ENCODE data around the gene HNF4A. TPM values are rescaled to one million over a fixed set of nuclear protein-coding genes. Genes with fewer than 3 reads are reported as not detected.

Gene HNF4A
- total and polyA plus RNA-seq, 2 of the 13 experiments (the other 11 are each of a cell fraction or from before 2014, with no cell fraction given): 80.9 to 169 TPM

DNA sequence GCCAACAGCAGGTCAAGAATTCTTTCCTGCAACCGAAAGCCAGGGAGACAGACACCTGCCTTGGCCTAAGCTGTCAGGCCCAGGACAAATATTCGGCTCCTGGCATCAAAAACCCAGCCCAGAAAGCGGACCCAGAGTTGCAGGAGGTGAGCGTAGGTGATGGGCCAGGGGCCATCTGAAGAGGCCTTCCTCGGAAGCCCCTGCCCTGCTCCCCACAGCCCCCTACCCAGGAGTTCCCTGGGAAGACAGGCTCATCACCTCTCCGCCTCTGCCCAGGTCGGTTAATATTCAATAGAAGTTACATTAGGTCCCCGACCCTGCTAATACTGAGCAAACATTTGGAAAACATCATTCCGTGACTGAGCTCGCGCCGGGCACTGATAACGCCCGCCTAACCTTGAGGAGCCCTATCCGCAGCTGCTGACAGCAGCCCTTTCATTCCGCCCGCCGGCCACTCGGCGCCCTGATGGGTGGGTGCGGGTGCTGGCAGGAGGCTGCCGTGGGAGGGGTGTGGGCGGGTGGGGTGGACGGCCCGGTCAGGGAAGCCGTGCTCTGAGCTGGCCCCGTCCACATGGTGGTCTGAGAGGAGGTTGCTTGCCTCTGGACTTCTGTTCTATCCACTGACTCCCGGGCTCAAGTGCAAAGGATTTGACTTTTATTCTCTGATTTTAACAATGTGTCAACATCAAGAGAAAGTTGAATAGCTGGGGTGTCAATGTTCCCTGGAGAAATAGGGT lies 55.7 kb downstream of the HNF4A start (continued):
- TF ChIP-seq, protein P1, sequence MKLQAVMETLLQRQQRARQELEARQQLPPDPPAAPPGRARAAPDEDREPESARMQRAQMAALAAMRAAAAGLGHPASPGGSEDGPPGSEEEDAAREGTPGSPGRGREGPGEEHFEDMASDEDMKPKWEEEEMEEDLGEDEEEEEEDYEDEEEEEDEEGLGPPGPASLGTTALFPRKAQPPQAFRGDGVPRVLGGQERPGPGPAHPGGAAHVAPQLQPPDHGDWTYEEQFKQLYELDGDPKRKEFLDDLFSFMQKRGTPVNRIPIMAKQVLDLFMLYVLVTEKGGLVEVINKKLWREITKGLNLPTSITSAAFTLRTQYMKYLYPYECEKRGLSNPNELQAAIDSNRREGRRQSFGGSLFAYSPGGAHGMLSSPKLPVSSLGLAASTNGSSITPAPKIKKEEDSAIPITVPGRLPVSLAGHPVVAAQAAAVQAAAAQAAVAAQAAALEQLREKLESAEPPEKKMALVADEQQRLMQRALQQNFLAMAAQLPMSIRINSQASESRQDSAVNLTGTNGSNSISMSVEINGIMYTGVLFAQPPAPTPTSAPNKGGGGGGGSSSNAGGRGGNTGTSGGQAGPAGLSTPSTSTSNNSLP (IDR thresholded peaks at IDR 0.05; ENCODE audit: low read depth, low read length): peak; percentile 92
- TF ChIP-seq, protein P2, sequence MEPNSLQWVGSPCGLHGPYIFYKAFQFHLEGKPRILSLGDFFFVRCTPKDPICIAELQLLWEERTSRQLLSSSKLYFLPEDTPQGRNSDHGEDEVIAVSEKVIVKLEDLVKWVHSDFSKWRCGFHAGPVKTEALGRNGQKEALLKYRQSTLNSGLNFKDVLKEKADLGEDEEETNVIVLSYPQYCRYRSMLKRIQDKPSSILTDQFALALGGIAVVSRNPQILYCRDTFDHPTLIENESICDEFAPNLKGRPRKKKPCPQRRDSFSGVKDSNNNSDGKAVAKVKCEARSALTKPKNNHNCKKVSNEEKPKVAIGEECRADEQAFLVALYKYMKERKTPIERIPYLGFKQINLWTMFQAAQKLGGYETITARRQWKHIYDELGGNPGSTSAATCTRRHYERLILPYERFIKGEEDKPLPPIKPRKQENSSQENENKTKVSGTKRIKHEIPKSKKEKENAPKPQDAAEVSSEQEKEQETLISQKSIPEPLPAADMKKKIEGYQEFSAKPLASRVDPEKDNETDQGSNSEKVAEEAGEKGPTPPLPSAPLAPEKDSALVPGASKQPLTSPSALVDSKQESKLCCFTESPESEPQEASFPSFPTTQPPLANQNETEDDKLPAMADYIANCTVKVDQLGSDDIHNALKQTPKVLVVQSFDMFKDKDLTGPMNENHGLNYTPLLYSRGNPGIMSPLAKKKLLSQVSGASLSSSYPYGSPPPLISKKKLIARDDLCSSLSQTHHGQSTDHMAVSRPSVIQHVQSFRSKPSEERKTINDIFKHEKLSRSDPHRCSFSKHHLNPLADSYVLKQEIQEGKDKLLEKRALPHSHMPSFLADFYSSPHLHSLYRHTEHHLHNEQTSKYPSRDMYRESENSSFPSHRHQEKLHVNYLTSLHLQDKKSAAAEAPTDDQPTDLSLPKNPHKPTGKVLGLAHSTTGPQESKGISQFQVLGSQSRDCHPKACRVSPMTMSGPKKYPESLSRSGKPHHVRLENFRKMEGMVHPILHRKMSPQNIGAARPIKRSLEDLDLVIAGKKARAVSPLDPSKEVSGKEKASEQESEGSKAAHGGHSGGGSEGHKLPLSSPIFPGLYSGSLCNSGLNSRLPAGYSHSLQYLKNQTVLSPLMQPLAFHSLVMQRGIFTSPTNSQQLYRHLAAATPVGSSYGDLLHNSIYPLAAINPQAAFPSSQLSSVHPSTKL (CRISPR knock-in tag; IDR thresholded peaks at IDR 0.05): peak; percentile 98
- TF ChIP-seq, protein P3, sequence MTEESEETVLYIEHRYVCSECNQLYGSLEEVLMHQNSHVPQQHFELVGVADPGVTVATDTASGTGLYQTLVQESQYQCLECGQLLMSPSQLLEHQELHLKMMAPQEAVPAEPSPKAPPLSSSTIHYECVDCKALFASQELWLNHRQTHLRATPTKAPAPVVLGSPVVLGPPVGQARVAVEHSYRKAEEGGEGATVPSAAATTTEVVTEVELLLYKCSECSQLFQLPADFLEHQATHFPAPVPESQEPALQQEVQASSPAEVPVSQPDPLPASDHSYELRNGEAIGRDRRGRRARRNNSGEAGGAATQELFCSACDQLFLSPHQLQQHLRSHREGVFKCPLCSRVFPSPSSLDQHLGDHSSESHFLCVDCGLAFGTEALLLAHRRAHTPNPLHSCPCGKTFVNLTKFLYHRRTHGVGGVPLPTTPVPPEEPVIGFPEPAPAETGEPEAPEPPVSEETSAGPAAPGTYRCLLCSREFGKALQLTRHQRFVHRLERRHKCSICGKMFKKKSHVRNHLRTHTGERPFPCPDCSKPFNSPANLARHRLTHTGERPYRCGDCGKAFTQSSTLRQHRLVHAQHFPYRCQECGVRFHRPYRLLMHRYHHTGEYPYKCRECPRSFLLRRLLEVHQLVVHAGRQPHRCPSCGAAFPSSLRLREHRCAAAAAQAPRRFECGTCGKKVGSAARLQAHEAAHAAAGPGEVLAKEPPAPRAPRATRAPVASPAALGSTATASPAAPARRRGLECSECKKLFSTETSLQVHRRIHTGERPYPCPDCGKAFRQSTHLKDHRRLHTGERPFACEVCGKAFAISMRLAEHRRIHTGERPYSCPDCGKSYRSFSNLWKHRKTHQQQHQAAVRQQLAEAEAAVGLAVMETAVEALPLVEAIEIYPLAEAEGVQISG (CRISPR knock-in tag; IDR thresholded peaks at IDR 0.05): peak; percentile 76
- TF ChIP-seq SOX6 (IDR thresholded peaks at IDR 0.05) (no peak), SOX6 (CRISPR knock-in tag; IDR thresholded peaks at IDR 0.05) (peak; percentile 93), ZNF143 (CRISPR knock-in tag; IDR thresholded peaks at IDR 0.05) (peak; percentile 51; the same call in 1 of the 2 replicates), DR1 (CRISPR knock-in tag; IDR thresholded peaks at IDR 0.05) (0 out of 2 replicates have a peak, but pooled peaks have one; percentile 56), FOXJ3 (CRISPR knock-in tag; IDR thresholded peaks at IDR 0.05; ENCODE audit: borderline replicate concordance) (peak; percentile 82), BHLHE40 (IDR thresholded peaks at IDR 0.05; ENCODE audit: low read length) (peak; percentile 75)
- TF ChIP-seq, protein P4, sequence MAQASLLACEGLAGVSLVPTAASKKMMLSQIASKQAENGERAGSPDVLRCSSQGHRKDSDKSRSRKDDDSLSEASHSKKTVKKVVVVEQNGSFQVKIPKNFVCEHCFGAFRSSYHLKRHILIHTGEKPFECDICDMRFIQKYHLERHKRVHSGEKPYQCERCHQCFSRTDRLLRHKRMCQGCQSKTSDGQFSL (CRISPR knock-in tag; IDR thresholded peaks at IDR 0.05): no peak; the same call in 1 of the 2 replicates
- TF ChIP-seq, protein P5, sequence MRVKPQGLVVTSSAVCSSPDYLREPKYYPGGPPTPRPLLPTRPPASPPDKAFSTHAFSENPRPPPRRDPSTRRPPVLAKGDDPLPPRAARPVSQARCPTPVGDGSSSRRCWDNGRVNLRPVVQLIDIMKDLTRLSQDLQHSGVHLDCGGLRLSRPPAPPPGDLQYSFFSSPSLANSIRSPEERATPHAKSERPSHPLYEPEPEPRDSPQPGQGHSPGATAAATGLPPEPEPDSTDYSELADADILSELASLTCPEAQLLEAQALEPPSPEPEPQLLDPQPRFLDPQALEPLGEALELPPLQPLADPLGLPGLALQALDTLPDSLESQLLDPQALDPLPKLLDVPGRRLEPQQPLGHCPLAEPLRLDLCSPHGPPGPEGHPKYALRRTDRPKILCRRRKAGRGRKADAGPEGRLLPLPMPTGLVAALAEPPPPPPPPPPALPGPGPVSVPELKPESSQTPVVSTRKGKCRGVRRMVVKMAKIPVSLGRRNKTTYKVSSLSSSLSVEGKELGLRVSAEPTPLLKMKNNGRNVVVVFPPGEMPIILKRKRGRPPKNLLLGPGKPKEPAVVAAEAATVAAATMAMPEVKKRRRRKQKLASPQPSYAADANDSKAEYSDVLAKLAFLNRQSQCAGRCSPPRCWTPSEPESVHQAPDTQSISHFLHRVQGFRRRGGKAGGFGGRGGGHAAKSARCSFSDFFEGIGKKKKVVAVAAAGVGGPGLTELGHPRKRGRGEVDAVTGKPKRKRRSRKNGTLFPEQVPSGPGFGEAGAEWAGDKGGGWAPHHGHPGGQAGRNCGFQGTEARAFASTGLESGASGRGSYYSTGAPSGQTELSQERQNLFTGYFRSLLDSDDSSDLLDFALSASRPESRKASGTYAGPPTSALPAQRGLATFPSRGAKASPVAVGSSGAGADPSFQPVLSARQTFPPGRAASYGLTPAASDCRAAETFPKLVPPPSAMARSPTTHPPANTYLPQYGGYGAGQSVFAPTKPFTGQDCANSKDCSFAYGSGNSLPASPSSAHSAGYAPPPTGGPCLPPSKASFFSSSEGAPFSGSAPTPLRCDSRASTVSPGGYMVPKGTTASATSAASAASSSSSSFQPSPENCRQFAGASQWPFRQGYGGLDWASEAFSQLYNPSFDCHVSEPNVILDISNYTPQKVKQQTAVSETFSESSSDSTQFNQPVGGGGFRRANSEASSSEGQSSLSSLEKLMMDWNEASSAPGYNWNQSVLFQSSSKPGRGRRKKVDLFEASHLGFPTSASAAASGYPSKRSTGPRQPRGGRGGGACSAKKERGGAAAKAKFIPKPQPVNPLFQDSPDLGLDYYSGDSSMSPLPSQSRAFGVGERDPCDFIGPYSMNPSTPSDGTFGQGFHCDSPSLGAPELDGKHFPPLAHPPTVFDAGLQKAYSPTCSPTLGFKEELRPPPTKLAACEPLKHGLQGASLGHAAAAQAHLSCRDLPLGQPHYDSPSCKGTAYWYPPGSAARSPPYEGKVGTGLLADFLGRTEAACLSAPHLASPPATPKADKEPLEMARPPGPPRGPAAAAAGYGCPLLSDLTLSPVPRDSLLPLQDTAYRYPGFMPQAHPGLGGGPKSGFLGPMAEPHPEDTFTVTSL (CRISPR knock-in tag; IDR thresholded peaks at IDR 0.05; ENCODE audit: borderline replicate concordance): no peak; the same call in none of the 2 replicates
